K562 (cell line): ENCODE measurements around the gene FBXL4. TPM values are rescaled to one million over a fixed set of nuclear protein-coding genes. Genes with fewer than 3 reads are reported as not detected.

Source experiments
- ATAC-seq: fragments of 200-7000 bp; cut with Tn5 transposase; 3 replicates; pipeline ENCODE4 v1.9.1; 2020; ENCODE audit warnings: moderate library complexity
- BruUV-seq: library from RNA; stranded (reverse); fragments of 400-500 nt; replicated peaks from 2 replicates; lab custom pipeline; 2021; lab: Mats Ljungman, UMichigan
- CTCF ChIA-PET: fragments of 300-600 bp; formaldehyde crosslinking; extraction: SDS; loops from one replicate; lab custom pipeline; 2021; ENCODE audit warnings: low intra/inter-chr PET ratio; lab: Yijun Ruan, JAX
- POLR2A ChIA-PET: fragments of 300-600, 350-650 bp; sonication (Branson Sonifier 250); formaldehyde crosslinking; extraction: SDS; loops from one replicate; lab custom pipeline; 2021; ENCODE audit warnings: antibody characterized with exemption, inconsistent platforms; lab: Yijun Ruan, JAX
- DNase-seq, 4 experiments: peaks; one replicate each; pipeline versions ENCODE4 v3.0.0 to v3.0.0-alpha.2; 2011 to 2018; ENCODE audit warnings: low spot score in 3 of 4, mixed read lengths in 3 of 4; ENCODE audit errors: extremely low read depth in 1 of 4
- FAIRE-seq: peaks from 2 replicates; lab custom pipeline; 2011; peaks lifted over from hg19 to GRCh38; lab: Jason Lieb, UNC
- H2AFZ ChIP-seq: 2 replicates; pipeline ENCODE4 v1.6.0; 2011; ENCODE audit warnings: low read depth, low read length, control low read depth, inconsistent platforms
- H3K27ac ChIP-seq: fragments of 200-600 bp; 3 replicates; pipeline ENCODE4 v1.8.0; 2011; ENCODE audit warnings: low read depth, mild to moderate bottlenecking, control low read depth, inconsistent platforms, low read length, moderate library complexity, mixed read lengths; ENCODE audit errors: extremely low read depth
- H3K27me3 ChIP-seq, 2 experiments: fragments of 300-600 bp in 1 of 2; 2 replicates in 1 of 2; 3 replicates in 1 of 2; pipeline versions ENCODE4 v1.6.0 to v1.8.0; 2011; ENCODE audit warnings: inconsistent platforms in 2 of 2, low read length in 2 of 2, mild to moderate bottlenecking in 1 of 2, mixed read lengths in 1 of 2, moderate library complexity in 1 of 2; ENCODE audit not compliant: control insufficient read depth in 2 of 2, insufficient read depth in 2 of 2
- H3K36me3 ChIP-seq: fragments of 300-600 bp; 3 replicates; pipeline ENCODE4 v1.8.0; 2011; ENCODE audit warnings: mild to moderate bottlenecking, low read length, inconsistent platforms; ENCODE audit not compliant: control insufficient read depth, insufficient read depth
- H3K4me1 ChIP-seq, 2 experiments: fragments of 200-600 bp in 1 of 2; replicated peaks in 1 of 2; 2 replicates in 1 of 2; 3 replicates in 1 of 2; pipeline versions ENCODE4 v1.5.1 to v1.8.0; 2011; ENCODE audit warnings: inconsistent platforms in 2 of 2, low read length in 2 of 2, mild to moderate bottlenecking in 1 of 2, mixed read lengths in 1 of 2, moderate library complexity in 1 of 2; ENCODE audit not compliant: control insufficient read depth in 2 of 2, insufficient read depth in 2 of 2
- H3K4me2 ChIP-seq: 2 replicates; pipeline ENCODE4 v1.6.1; 2011; ENCODE audit warnings: low read length, control low read depth, inconsistent platforms, mixed read lengths; ENCODE audit not compliant: insufficient read depth
- H3K4me3 ChIP-seq: fragments of 200-600 bp; sonication (generic), shearing (Covaris generic); 2 replicates; pipeline ENCODE4 v1.5.1; 2016; ENCODE audit warnings: control low read depth, inconsistent platforms
- H3K79me2 ChIP-seq: fragments of 200-600 bp; 3 replicates; pipeline ENCODE4 v1.8.0; 2011; ENCODE audit warnings: low read length, inconsistent platforms; ENCODE audit not compliant: control insufficient read depth, insufficient read depth
- H3K9ac ChIP-seq, 2 experiments: 2 replicates each; pipeline versions ENCODE4 v1.6.0 to v1.6.1; 2011; ENCODE audit warnings: low read depth in 2 of 2, low read length in 2 of 2, control low read depth in 1 of 2, inconsistent platforms in 1 of 2, mild to moderate bottlenecking in 1 of 2, mixed read lengths in 1 of 2; ENCODE audit not compliant: insufficient read depth in 1 of 2
- H3K9me1 ChIP-seq: one replicate; pipeline ENCODE4 v1.6.0; 2011; ENCODE audit warnings: inconsistent platforms, mild to moderate bottlenecking, low read length, moderate library complexity; ENCODE audit not compliant: control insufficient read depth, insufficient read depth
- H3K9me3 ChIP-seq: replicated peaks from 2 replicates; pipeline ENCODE4 v1.5.1; 2011; ENCODE audit warnings: low read depth, low read length, inconsistent platforms; ENCODE audit not compliant: control insufficient read depth, insufficient read depth
- H4K20me1 ChIP-seq: replicated peaks from 2 replicates; pipeline ENCODE4 v1.6.1; 2011; ENCODE audit warnings: low read length, inconsistent platforms, mixed read lengths; ENCODE audit not compliant: control insufficient read depth, insufficient read depth
- CEBPZ ChIP-seq: fragments of 150-350 bp; IDR thresholded peaks from 2 replicates; pipeline ENCODE4 v1.6.1; 2014; ENCODE audit warnings: low read depth, mild to moderate bottlenecking, low read length, borderline replicate concordance
- JUNB ChIP-seq: fragments of 450-650 bp; formaldehyde crosslinking; conservative IDR thresholded peaks from 2 replicates; pipeline ENCODE4 v1.4.0; 2020; ENCODE audit warnings: mild to moderate bottlenecking
- MAFF ChIP-seq: IDR thresholded peaks from 2 replicates; pipeline ENCODE4 v1.6.1; 2012; ENCODE audit warnings: low read length, improper control_type of control experiment
- NR2C2 ChIP-seq, 2 experiments: fragments of 200-800 bp in 1 of 2; sonication (Bioruptor generic) in 1 of 2; sonication (generic) in 1 of 2; formaldehyde crosslinking in 1 of 2; IDR thresholded peaks; 2 replicates each; pipeline versions ENCODE4 v1.6.1 to v1.8.0; 2016 to 2022; ENCODE audit warnings: mild to moderate bottlenecking in 1 of 2, missing compliant biosample characterization in 1 of 2, missing genetic modification characterization in 1 of 2, missing genetic modification reagents in 1 of 2
- SMARCC2 ChIP-seq: fragments of 450-650 bp; IDR thresholded peaks from 2 replicates; pipeline ENCODE4 v1.6.1; 2017; ENCODE audit warnings: antibody characterized with exemption, moderate library complexity, mild to moderate bottlenecking, low read depth
- SP1 ChIP-seq: sonication (generic); formaldehyde crosslinking; IDR thresholded peaks from 2 replicates; pipeline ENCODE4 v1.8.1; 2022; ENCODE audit warnings: mild to moderate bottlenecking, missing genetic modification reagents
- TAF9B ChIP-seq: fragments of 450-650 bp; IDR thresholded peaks from 2 replicates; pipeline ENCODE4 v1.6.1; 2018; ENCODE audit warnings: mild to moderate bottlenecking; ENCODE audit not compliant: partially characterized antibody
- TARDBP ChIP-seq: fragments of 450-650 bp; IDR thresholded peaks from 2 replicates; pipeline ENCODE4 v1.6.1; 2016
- TEAD2 ChIP-seq: fragments of 450-650 bp; IDR thresholded peaks from 2 replicates; pipeline ENCODE4 v1.6.1; 2016; ENCODE audit warnings: missing genetic modification characterization, control low read depth, missing compliant biosample characterization
- ZBTB12 ChIP-seq: fragments of 250-450 bp; sonication (Bioruptor Pico); IDR thresholded peaks from 2 replicates; pipeline ENCODE4 v1.4.0; 2020
- ZFP30 ChIP-seq: fragments of 250-450 bp; sonication (Bioruptor Pico); IDR thresholded peaks from 2 replicates; pipeline ENCODE4 v1.8.0; 2022; ENCODE audit warnings: moderate library complexity, mild to moderate bottlenecking, inconsistent platforms, borderline replicate concordance
- ZNF253 ChIP-seq: fragments of 250-450 bp; sonication (Bioruptor Pico); conservative IDR thresholded peaks from 2 replicates; pipeline ENCODE4 v1.6.1; 2021; ENCODE audit warnings: mild to moderate bottlenecking
- ZNF431 ChIP-seq: sonication (generic); formaldehyde crosslinking; IDR thresholded peaks from 2 replicates; pipeline ENCODE4 v1.8.0; 2022; ENCODE audit warnings: mild to moderate bottlenecking, missing genetic modification reagents
- ZNF589 ChIP-seq: fragments of 200-800 bp; sonication (Bioruptor generic); IDR thresholded peaks from 2 replicates; pipeline ENCODE4 v1.6.1; 2016; ENCODE audit warnings: low read depth, missing genetic modification characterization, missing compliant biosample characterization
- WGBS: fragments of 100-300 bp; shearing (Covaris generic); methylation state at CpG from one replicate; pipeline ENCODE4 v1.1.6; 2016; ENCODE audit warnings: low coverage, mixed read lengths; ENCODE audit not compliant: insufficient coverage; ENCODE audit errors: missing lambda C conversion rate; 5-methylcytosine and 5-hydroxymethylcytosine counted together
- in situ Hi-C: fragments of 300-500 bp; cut with MboI; formaldehyde crosslinking; loops from 4 replicates; pipeline ENCODE4 v1.15.0; 2018; ENCODE audit warnings: inconsistent platforms, mixed read lengths
- intact Hi-C: fragments of 100-400 bp; cut with micrococcal nuclease; formaldehyde crosslinking; loops from 2 replicates; pipeline ENCODE4 v1.14.2; 2022
- polyA plus RNA-seq, 8 experiments: library from polyadenylated mRNA; depleted of rRNA in 4 of 8; stranded (reverse) in 5 of 8; unstranded in 3 of 8; fragments of >200 nt; fragmentation: Nextera tagmentation in 2 of 8; fragmentation: Illumina TruSeq in 1 of 8; extraction: Ambion mirVana in 2 of 8; extraction: Trizol in 1 of 8; gene quantifications; 2 replicates each; pipeline versions ENCODE4 v1.2.1 to v1.2.3, GENCODE V29; 2011 to 2014; ENCODE audit warnings: inconsistent platforms in 1 of 8, missing spikeins in 1 of 8
- total RNA-seq, 7 experiments: library from RNA; depleted of rRNA in 6 of 7; stranded (reverse); fragments of >200 nt in 6 of 7; fragmentation: Illumina TruSeq in 2 of 7; extraction: Trizol in 2 of 7; gene quantifications; 2 replicates each; pipeline versions ENCODE4 v1.2.1 to v1.2.3, GENCODE V29; 2011 to 2021; ENCODE audit warnings: low replicate concordance in 1 of 7
- TF ChIP-seq, protein P1 (sequence below): fragments of 200-400 bp; formaldehyde crosslinking; IDR thresholded peaks from 2 replicates; pipeline ENCODE4 v1.6.1; 2017; ENCODE audit warnings: mild to moderate bottlenecking, low read depth, low read length, moderate library complexity

The FBXL4 gene
- total and polyA plus RNA-seq, 9 of the 15 experiments (the other 6 are each of a cell fraction or from before 2014, with no cell fraction given): 4.2 to 23.1 (median 7.7) TPM

GRCh38 chr6:98877250-98877649 is 70.5 kb downstream of the FBXL4 start:
- POLR2A ChIA-PET: no interaction called here
- no peak for ATAC-seq

More at GRCh38 chr6:98877250-98877649, 70.5 kb downstream of the FBXL4 start:
- Histone ChIP-seq H3K9me3 (no peaks in the 10 kb centered on the region), H3K79me2 (no peaks in the 10 kb centered on the region), H3K27ac (no peak overlapping the region), H2AFZ (no peak overlapping the region), H3K9ac (no peak overlapping the region), H4K20me1 (no peaks in the 10 kb centered on the region), H3K4me3 (no peak overlapping the region), H3K27me3 (no peaks in the 10 kb centered on the region), H3K9me1 (no peaks in the 10 kb centered on the region), H3K4me2 (no peak overlapping the region), H3K36me3 (peaks cover 15% of the 10 kb centered on the region; the same call in 1 of the 3 replicates)
- no CpG with 5 or more reads among the region's 1 CpG for WGBS
- DNase-seq (no peak), FAIRE-seq (no peak)
- no TSS peak for BruUV-seq
- CTCF ChIA-PET: no interaction called here
- intact Hi-C loops: no loop called here
- in situ Hi-C loops: no loop called here
- TF ChIP-seq ZNF589 (CRISPR knock-in tag) (no peak), CEBPZ (no peak), NR2C2 (CRISPR knock-in tag; IDR thresholded peaks at IDR 0.05) (no peak), NR2C2 (tag; IDR thresholded peaks at IDR 0.05) (no peak), ZBTB12 (CRISPR knock-in tag) (no peak), TAF9B (no peak), MAFF (no peak), ZNF431 (CRISPR knock-in tag) (no peak), SMARCC2 (no peak), ZNF253 (CRISPR knock-in tag) (no peak), TEAD2 (tag) (no peak), JUNB (CRISPR knock-in tag) (no peak), ZFP30 (CRISPR knock-in tag) (no peak), TARDBP (no peak), SP1 (CRISPR knock-in tag) (no peak)
- TF ChIP-seq, protein P1, sequence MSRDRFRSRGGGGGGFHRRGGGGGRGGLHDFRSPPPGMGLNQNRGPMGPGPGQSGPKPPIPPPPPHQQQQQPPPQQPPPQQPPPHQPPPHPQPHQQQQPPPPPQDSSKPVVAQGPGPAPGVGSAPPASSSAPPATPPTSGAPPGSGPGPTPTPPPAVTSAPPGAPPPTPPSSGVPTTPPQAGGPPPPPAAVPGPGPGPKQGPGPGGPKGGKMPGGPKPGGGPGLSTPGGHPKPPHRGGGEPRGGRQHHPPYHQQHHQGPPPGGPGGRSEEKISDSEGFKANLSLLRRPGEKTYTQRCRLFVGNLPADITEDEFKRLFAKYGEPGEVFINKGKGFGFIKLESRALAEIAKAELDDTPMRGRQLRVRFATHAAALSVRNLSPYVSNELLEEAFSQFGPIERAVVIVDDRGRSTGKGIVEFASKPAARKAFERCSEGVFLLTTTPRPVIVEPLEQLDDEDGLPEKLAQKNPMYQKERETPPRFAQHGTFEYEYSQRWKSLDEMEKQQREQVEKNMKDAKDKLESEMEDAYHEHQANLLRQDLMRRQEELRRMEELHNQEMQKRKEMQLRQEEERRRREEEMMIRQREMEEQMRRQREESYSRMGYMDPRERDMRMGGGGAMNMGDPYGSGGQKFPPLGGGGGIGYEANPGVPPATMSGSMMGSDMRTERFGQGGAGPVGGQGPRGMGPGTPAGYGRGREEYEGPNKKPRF: no peak
- TF ChIP-seq, all 486 proteins: peak for 0
- no peaks in the 10 kb centered on the region for H3K4me1 ChIP-seq
